GM12878 (cell line): ENCODE data around the gene SIDT2. TPM values are rescaled to one million over a fixed set of nuclear protein-coding genes. Genes with fewer than 3 reads are reported as not detected.
A peak's percentile ranks its signal among the peaks of the same experiment; 100 is the strongest.

Experiments
- CHD2 ChIP-seq: IDR thresholded peaks from 2 replicates; pipeline ENCODE4 v1.6.1; 2011; ENCODE audit warnings: low read depth, low read length, improper control_type of control experiment, borderline replicate concordance
- GABPA ChIP-seq: IDR thresholded peaks from 2 replicates; pipeline ENCODE4 v1.6.1; 2014; ENCODE audit warnings: antibody characterized with exemption, low read depth, mild to moderate bottlenecking, inconsistent platforms
- HCFC1 ChIP-seq: fragments of 150-350 bp; IDR thresholded peaks from 2 replicates; pipeline ENCODE4 v1.6.1; 2014; ENCODE audit warnings: low read length
- HSF1 ChIP-seq: fragments of 150-350 bp; IDR thresholded peaks from 2 replicates; pipeline ENCODE4 v1.6.1; 2014; ENCODE audit warnings: mild to moderate bottlenecking, low read depth, low read length
- SKIL ChIP-seq: fragments of 450-650 bp; IDR thresholded peaks from 2 replicates; pipeline ENCODE4 v1.6.1; 2017; ENCODE audit warnings: mild to moderate bottlenecking, low read depth, inconsistent platforms; ENCODE audit not compliant: poor library complexity, severe bottlenecking
- SUZ12 ChIP-seq: fragments of 200-600 bp; sonication (generic); IDR thresholded peaks from one replicate; pipeline ENCODE4 v1.6.1; 2018; ENCODE audit warnings: antibody characterized with exemption, mild to moderate bottlenecking; ENCODE audit not compliant: unreplicated experiment
- ZBTB40 ChIP-seq: fragments of 450-650 bp; IDR thresholded peaks from 2 replicates; pipeline ENCODE4 v1.6.1; 2016; ENCODE audit warnings: mild to moderate bottlenecking, moderate library complexity, borderline replicate concordance
- polyA plus RNA-seq, 11 experiments: library from polyadenylated mRNA; depleted of rRNA in 4 of 11; unstranded in 6 of 11; stranded (reverse) in 5 of 11; fragments of >200 nt; fragmentation: Nextera tagmentation in 4 of 11; fragmentation: Illumina TruSeq in 1 of 11; extraction: Ambion mirVana in 4 of 11; extraction: Trizol in 1 of 11; gene quantifications; 1 replicate in 1 of 11; 2 replicates in 10 of 11; pipeline versions ENCODE4 v1.2.1 to v1.2.3, GENCODE V29; 2011 to 2016; ENCODE audit warnings: inconsistent platforms in 2 of 11, missing spikeins in 2 of 11, low read depth in 1 of 11
- total RNA-seq, 4 experiments: library from RNA; depleted of rRNA in 3 of 4; stranded (reverse); fragments of >200 nt in 3 of 4; fragmentation: Illumina TruSeq in 1 of 4; extraction: Trizol in 1 of 4; gene quantifications; 2 replicates each; pipeline versions ENCODE4 v1.2.1 to v1.2.3, GENCODE V29; 2013 to 2021

Gene SIDT2
- total and polyA plus RNA-seq, 10 of the 15 experiments (the other 5 are each of a cell fraction or from before 2014, with no cell fraction given), result 4.9 to 23.9 (median 10.3) TPM

GRCh38 chr11:117230286-117230961, 51.9 kb downstream of the SIDT2 start (continued):
- TF ChIP-seq SKIL, result peak; percentile 68
- no peak for TF ChIP-seq GABPA
- TF ChIP-seq SUZ12, result no peak
- TF ChIP-seq HSF1, result no peak
- TF ChIP-seq CHD2, result no peak
- no peak for TF ChIP-seq ZBTB40
- 0 out of 2 replicates have a peak, but pooled peaks have one; percentile 20 for TF ChIP-seq HCFC1
